K562 treated with DMSO at 1 percent for 12 hours (cell line): ENCODE data around the gene UPP2. TPM values are rescaled to one million over a fixed set of nuclear protein-coding genes. Genes with fewer than 3 reads are reported as not detected.

Experiments
- total RNA-seq: library from RNA; unstranded; fragments of 300-600 nt; gene quantifications from 2 replicates; pipeline ENCODE4 v1.2.3, GENCODE V29; 2022; ENCODE audit not compliant: insufficient read depth

The UPP2 gene
- not detected in 2 replicates for total RNA-seq

DNA sequence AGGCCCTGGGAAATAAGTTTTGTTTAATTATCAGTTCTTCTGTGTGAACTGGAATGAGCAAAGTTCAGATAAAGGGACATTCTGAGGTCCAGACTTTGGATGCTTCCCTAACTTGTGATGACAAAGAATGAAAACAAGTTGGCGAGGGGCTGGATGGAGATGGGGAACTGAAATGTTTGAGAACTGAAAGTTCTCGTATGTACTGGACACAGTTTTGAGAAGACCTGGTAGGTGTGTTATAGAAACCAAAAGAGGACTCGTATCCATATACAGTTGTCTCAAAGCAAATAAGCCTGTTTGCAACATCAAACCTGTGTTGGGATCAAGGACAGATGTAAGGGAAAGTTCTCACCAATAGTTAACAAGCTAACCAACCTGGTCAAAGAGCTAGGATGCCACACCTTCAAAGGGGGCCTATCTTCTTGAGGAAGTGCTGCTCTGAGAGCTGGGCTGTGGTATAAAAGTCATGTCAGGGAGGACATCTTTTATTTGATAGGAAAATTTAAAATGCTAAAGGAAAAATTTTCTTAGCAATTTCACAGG lies at the start of gene UPP2:
UPP2 (plus strand) TSS at position 493 of the 543 bp plus-strand sequence. CDS start 188 bp downstream, outside the sequence.

Other genes starting within 250 kb of the UPP2 start
- gene ACVR1, start 225.5 kb upstream of the UPP2 start, total RNA-seq: 9.5 and 30.0 TPM in 2 replicates